Measurements from ENCODE around the gene PINK1.
"Not testable (repeated sequence)": the region's sequence is repeated elsewhere in the genome, so short reads cannot be mapped to it uniquely, and the experiment has no call there.

Gene PINK1

GRCh38 chr1:20602851-20603450 is 30.3 kb upstream of the PINK1 start:
- H3K27ac ChIP-seq, result no peak overlapping the region
- no peak for TF ChIP-seq CTCF (conservative IDR thresholded peaks at IDR 0.05)

GRCh38 chr1:20603504-20604464 is 29.5 kb upstream of the PINK1 start:
- H3K27ac ChIP-seq, result no peak overlapping the region
- no peak for TF ChIP-seq CTCF (conservative IDR thresholded peaks at IDR 0.05)

- H3K27ac ChIP-seq, result no peak overlapping the region
- TF ChIP-seq CTCF (conservative IDR thresholded peaks at IDR 0.05), result no peak
These were observed 28.6 kb upstream of the PINK1 start for GRCh38 chr1:20604678-20605077.

- H3K27ac ChIP-seq, result not testable (repeated sequence)
These were observed 26.3 kb upstream of the PINK1 start for GRCh38 chr1:20606801-20607570.

GRCh38 chr1:20609541-20609940 is 23.7 kb upstream of the PINK1 start:
- no peak for TF ChIP-seq CTCF (conservative IDR thresholded peaks at IDR 0.05)
- no peak overlapping the region for H3K27ac ChIP-seq

GRCh38 chr1:20610970-20611369 is 22.3 kb upstream of the PINK1 start:
- TF ChIP-seq CTCF (conservative IDR thresholded peaks at IDR 0.05), result no peak
- H3K27ac ChIP-seq, result no peak overlapping the region

- no peak for TF ChIP-seq CTCF (conservative IDR thresholded peaks at IDR 0.05)
These were observed 21.6 kb upstream of the PINK1 start for GRCh38 chr1:20611652-20612051.

More at GRCh38 chr1:20611652-20612051, 21.6 kb upstream of the PINK1 start:
- H3K27ac ChIP-seq, result no peak overlapping the region
